ENCODE results near the gene RBM5.
"Not testable (repeated sequence)": the region's sequence is repeated elsewhere in the genome, so short reads cannot be mapped to it uniquely, and the experiment has no call there.

Gene RBM5

GRCh38 chr3:50088725-50089608 is at the start of gene RBM5:
Gene RBM5 (plus strand): TSS chr3:50088919. CDS start chr3:50090435, 1,516 bp downstream.
- DNase-seq (ENCODE audit: low spot score), result peak; percentile 93

- DNase-seq (ENCODE audit: low spot score), result no peak
Measured at GRCh38 chr3:50044976-50045375, 43.7 kb upstream of the RBM5 start.

GRCh38 chr3:50047426-50047825 is 41.3 kb upstream of the RBM5 start:
- no peak for DNase-seq (ENCODE audit: low spot score)

GRCh38 chr3:50050361-50050760 is 38.4 kb upstream of the RBM5 start:
- no peak for DNase-seq (ENCODE audit: low spot score)

- no peak for DNase-seq (ENCODE audit: low spot score)
Measured at GRCh38 chr3:50057756-50058155, 31.0 kb upstream of the RBM5 start.

GRCh38 chr3:50068134-50068533 is 20.6 kb upstream of the RBM5 start:
- no peak for DNase-seq (ENCODE audit: low spot score)

GRCh38 chr3:50078091-50078490 is 10.6 kb upstream of the RBM5 start:
- no peak for DNase-seq (ENCODE audit: low spot score)

GRCh38 chr3:50078622-50079021 is 10.1 kb upstream of the RBM5 start:
- DNase-seq (ENCODE audit: low spot score), result no peak

GRCh38 chr3:50084951-50085350 is 3.8 kb upstream of the RBM5 start:
- not testable (repeated sequence) for DNase-seq (ENCODE audit: low spot score)

GRCh38 chr3:50089609-50089945 is 858 bp downstream of the RBM5 start:
- DNase-seq (ENCODE audit: low spot score), result no peak

- DNase-seq (ENCODE audit: low spot score), result no peak
Measured at GRCh38 chr3:50090984-50091383, 2.3 kb downstream of the RBM5 start.

GRCh38 chr3:50095352-50095998 is 6.8 kb downstream of the RBM5 start:
- DNase-seq (ENCODE audit: low spot score), result no peak

- DNase-seq (ENCODE audit: low spot score), result no peak
Measured at GRCh38 chr3:50100386-50100785, 11.7 kb downstream of the RBM5 start.

- no peak for DNase-seq (ENCODE audit: low spot score)
Measured at GRCh38 chr3:50100956-50101845, 12.5 kb downstream of the RBM5 start.

- no peak for DNase-seq (ENCODE audit: low spot score)
Measured at GRCh38 chr3:50102558-50102957, 13.8 kb downstream of the RBM5 start.

GRCh38 chr3:50111757-50112156 is 23.0 kb downstream of the RBM5 start:
- DNase-seq (ENCODE audit: low spot score), result no peak

- no peak for DNase-seq (ENCODE audit: low spot score)
Measured at GRCh38 chr3:50112462-50112861, 23.7 kb downstream of the RBM5 start.

- DNase-seq (ENCODE audit: low spot score), result no peak
Measured at GRCh38 chr3:50117120-50117519, 28.4 kb downstream of the RBM5 start.

GRCh38 chr3:50118237-50118636 is 29.5 kb downstream of the RBM5 start:
- DNase-seq (ENCODE audit: low spot score), result no peak

GRCh38 chr3:50119786-50120185 is 31.1 kb downstream of the RBM5 start:
- no peak for DNase-seq (ENCODE audit: low spot score)

GRCh38 chr3:50120364-50121071 is 31.8 kb downstream of the RBM5 start:
- DNase-seq (ENCODE audit: low spot score), result no peak

All from ecto neural progenitor cell (in vitro differentiated cells).